GM19463 (cell line): Measurements from ENCODE around the gene CXCL11.
A peak's percentile ranks its signal among the peaks of the same experiment; 100 is the strongest.
"Not testable (repeated sequence)": the region's sequence is repeated elsewhere in the genome, so short reads cannot be mapped to it uniquely, and the experiment has no call there.

Experiments used
- ATAC-seq: cut with Tn5 transposase; IDR thresholded peaks from one replicate; pipeline ENCODE4 v1.9.1; 2021; ENCODE audit warnings: mild to moderate bottlenecking, moderate library complexity; ENCODE audit not compliant: unreplicated experiment

Gene CXCL11

DNA sequence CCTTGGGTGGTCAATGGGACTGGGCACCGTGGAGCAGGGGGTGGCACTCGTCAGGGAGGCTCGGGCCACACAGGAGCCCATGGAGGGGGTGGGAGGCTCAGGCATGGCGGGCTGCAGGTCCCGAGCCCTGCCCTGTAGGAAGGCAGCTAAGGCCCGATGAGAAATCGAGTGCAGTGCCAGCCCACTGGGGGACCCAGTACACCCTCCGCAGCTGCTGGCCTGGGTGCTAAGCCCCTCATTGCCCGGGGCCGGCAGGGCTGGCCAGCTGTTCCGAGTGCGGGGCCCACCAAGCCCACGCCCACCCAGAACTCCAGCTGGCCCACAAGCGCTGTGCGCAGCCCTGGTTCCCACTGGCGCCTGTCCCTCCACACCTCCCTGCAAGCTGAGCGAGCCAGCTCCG is 7.4 kb upstream of the CXCL11 start:
- ATAC-seq: not testable (repeated sequence)

DNA sequence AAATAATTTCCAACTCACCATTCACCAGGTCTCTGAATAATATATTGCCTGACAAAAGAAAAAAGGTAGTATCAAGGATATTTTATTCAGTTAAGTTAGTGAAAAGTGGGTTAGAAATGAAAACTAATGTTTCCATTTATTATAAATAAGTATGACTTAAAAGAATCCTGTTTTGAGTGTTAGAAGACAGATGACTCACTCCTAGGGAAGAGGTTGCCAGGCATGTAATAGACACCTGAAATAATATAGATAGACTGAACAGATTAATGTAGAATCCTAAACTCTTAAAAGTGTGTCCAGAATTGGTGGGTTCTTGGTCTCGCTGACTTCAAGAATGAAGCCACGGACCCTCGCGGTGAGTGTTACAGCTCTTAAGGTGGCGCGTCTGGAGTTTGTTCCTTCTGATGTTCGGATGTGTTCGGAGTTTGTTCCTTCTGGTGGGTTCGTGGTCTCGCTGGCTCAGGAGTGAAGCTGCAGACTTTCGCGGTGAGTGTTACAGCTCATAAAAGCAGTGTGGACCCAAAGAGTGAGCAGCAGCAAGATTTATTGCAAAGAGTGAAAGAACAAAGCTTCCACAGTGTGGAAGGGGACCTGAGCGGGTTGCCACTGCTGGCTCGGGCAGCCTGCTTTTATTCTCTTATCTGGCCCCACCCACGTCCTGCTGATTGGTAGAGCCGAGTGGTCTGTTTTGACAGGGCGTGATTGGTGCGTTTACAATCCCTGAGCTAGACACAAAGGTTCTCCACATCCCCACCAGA is 6.5 kb upstream of the CXCL11 start:
- ATAC-seq: not testable (repeated sequence)

DNA sequence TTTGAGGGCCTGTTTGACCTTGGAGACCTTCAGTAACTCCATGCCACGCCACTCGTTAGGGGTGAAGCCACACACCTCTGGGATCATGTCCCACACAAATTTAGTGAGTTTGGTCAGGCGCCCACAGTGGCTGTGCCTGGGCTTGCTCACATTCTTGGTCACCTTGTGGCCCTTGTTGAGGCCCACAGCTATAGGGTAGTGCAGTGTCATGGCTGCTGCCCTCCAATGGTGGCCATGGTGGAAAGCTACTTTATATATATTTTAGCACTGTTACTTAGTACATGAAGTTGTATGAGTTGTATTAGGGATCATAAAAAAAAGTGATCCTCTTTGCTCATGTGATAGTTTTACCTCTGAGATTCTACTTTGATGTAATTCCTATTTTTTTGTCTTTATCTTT is 985 bp upstream of the CXCL11 start:
- no peak for ATAC-seq

DNA sequence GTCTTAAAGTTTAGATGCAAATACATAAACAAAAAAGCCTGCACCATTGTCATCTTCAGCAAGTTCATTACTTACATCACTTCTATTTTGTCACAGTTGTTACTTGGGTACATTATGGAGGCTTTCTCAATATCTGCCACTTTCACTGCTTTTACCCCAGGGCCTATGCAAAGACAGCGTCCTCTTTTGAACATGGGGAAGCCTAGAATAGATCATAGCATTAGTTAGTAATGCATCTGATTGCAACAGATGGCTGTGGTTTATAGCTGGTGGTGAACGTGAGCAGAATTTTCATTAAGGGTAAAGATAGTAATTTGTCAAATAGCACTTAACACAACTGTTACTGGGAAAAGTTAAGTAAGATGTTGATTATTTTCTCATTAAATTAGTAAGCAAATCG is 729 bp downstream of the CXCL11 start:
- no peak for ATAC-seq

DNA sequence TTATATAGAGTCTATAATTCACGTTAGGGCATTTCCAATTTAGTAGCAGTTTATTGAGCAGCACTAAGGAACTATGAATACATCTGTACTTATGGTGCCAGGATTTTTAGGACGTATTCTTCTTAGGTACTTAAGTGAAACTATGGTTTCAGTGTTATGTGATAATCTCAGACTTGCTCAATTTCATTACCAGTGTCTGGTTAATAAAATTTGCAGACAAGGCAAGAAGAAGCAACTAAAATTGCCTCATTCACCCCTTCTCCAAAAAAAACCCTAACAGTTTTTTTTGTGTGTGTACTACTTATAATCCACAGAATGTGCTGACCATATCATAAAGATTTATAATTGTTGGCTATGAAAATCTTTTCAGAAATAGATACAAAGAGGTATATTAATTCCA is 6.6 kb downstream of the CXCL11 start:
- no peak for ATAC-seq

DNA sequence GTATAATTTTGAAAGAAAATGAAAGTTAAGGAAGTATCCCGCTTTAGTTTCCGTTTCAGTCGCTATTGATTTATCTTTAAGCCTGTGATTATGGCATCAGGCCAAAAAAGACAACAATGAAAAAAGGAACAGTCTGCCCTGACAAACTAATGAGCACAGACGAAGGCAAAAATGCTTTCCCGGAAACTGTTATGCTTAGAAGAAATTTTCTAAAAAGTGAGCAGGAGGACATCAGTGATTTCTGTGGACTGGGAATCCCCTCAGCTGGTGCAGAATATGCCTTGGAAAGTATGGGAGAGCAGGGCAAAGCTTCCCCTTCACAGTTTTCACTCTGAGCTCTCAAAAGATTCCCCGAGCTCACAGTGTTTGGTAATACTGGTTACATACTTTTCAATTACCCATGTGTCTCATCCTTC is 7.5 kb downstream of the CXCL11 start:
- no peak for ATAC-seq

DNA sequence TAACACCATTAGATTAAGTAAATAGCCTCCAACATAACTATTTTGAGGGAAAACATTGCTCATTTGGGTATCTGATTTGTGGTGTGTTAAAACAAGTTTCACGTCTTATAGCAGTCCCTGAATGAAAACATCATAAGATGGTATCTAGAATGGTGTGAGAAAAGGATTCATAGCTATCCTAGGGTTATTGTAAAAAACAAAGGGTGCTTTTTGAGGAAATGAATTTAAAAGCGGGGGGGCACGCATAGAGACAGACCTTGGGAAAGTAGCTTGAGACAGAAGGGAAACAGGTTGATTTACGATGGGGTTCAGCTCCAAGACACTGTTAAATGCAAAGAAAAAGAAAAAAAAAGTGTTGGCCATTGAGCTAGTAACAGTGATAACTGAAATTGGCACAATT is 11.8 kb downstream of the CXCL11 start:
- no peak for ATAC-seq

DNA sequence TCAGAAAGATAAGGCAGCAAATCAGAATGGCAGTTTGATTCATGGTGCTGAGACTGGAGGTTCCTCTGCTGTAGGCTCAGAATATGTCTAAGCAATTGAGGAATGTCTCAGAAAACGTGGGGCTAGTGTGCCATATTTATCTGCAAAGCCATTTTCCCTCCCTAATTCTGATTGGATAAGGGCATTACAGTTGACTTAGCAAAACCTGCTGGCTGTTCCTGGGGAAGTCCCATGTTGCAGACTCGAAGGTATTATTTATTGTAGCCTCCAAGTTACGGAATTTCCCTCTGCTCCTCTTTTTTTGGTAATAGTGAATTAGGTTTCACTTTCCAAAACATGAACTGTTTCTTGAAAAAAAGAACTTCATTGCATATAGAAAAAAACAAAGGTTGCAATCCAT is 12.5 kb downstream of the CXCL11 start, which contains the start of gene CXCL10:
TSS of gene CXCL10 (minus strand) at position 109 of the 400 bp plus-strand sequence. CDS start at position 43, 66 bp downstream.
- ATAC-seq: no peak

DNA sequence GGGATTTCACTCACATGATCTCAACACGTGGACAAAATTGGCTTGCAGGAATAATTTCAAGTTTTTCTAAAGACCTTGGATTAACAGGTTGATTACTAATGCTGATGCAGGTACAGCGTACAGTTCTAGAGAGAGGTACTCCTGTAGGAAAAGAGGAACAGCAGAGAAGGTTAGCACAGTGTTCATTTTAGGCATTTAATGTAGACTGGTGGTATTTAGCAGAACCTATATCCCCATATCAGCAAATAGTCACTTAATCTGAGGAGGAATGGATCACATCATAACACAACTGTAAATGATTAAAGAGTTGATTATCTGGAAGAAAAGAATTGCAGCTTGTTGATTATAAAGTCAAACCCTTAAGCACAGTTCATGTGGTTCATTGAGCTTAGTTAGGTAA is 13.2 kb downstream of the CXCL11 start:
- no peak for ATAC-seq

DNA sequence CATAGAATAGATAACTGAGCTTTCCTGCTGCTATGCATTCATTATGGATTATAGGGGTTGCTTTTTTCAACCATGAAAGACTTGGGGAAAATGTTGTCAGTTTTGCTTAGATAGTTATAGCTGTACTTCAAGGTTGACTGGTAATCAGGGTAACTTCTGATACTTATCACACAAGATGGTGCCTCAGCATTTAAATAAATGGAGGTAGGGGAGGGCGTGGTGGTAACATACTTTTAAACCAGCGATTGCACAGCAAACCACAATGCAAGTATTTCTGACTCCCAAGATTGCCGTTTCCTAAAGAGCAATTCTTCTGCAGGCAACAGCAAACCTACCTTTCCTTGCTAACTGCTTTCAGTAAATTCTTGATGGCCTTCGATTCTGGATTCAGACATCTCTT is 13.8 kb downstream of the CXCL11 start:
- ATAC-seq: no peak

DNA sequence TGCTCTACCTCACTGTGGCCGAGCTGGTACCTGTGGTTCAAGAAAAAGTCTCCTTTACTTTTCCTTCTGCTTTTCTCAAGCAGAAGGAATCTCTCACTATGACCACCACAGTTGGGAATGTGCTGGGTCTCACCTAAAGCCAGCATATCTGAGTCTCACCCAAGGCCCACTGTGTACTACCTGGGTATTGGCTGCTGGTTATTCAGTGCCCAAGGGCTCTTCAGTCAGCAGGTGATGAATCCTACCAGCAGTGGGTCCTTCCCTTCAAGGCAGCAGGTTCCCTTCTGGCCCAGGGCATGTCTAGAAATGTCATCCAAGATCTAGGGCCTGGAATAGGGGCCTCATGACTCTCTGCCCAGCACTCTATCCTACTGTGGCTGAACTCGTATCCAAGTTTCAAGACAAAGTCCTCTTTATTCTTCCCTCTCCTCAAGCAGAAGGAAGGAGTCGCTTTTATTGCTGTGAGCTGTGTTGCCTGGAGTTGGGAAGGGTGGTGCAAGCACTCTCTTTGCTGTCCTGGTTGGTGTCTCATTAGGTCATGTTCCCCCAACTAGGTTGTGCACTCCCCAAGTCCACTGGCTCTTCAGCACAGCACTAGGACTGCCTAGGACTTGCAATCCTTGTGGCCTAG is 18.7 kb downstream of the CXCL11 start:
- no peak for ATAC-seq

DNA sequence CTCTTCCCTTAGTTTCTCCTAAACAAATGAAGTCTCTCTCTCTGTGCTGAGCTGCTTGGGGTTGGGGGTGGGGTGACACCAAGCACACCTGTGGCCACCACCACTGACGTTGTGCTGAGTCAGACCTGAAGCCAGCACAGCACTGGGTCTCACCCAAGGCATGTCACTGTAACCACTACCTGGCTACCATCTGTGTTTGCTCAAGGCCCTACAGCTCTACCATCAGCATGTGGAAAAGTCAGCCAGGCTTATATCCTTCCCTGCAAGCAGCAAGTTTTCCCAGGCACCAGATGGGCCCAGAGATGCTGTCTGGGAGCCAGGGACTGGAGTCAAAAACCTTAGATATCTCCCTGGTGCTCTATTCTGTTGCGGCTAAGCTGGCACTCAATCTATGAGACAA is 19.5 kb downstream of the CXCL11 start:
- peak; percentile 75 for ATAC-seq

DNA sequence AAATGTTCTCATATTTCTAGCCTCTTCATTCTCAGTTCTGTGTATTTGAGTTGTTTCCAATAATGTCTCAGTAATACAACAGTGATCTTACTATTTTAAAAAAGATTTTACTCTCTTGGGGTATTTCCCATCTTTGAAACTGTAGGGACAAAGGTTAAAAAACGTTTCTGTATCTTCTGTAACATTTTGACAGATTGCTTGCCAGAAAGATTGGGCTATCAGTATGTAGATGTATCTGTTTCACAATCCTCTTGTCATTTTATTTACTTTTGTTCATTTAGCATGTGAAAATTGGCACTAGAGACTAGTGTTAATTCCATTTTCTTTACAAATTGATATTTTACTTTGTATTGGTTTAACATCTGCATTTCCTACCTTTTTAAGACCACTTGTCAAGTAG is 22.3 kb downstream of the CXCL11 start:
- ATAC-seq: no peak

DNA sequence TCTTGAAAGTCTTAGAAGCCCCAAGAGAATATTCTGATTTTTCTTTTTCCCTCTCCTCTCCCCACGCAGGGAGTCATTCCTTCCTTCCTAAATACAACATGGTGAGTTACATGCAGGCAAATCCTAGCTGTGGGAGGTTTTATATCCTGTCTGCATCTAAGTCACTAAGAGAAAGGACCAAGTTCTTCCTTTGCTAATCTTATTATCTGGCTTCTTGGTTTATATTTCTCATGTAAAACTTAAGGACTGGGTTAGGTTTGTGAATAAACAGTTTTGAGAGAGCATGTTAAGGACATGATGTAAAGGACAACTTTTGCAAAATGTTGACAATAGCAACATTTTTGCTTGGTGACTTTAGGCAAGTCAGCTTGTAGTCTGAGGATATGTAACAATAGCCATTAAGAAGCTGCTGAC is 23.5 kb downstream of the CXCL11 start:
- no peak for ATAC-seq

DNA sequence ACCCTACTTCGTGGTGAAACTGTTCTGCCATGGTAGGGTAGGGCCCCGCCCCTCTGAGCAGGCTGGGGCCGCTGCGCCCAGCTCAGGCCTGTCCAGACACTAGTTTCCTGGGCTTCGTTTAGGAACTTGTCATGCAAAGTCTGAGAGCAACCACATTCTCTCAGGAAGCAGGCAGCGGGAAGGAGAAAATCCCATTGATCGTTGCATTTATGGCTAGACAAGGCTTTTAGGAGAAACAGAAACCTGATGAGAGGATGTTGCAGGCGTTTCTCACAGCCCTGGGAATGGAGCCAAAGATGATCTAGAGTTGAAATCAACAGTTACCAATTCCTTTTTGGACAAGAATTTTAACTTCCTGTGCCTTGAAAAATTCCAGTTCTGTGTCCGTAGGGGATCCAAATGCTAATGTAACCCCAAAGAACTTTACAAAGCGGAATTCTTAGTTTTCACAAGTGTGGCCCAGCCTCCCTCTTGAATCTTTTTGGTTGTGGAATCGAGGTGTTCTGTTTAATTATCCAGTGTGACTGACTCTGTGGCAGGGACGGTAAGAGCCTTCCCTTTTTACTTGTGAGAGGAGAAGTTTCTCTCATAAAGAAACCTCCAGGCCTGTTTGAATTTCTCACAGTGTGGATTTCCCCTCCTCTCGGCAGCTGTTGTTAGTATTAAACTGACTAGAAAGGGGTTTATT is 24.0 kb downstream of the CXCL11 start:
- ATAC-seq: peak; percentile 55

DNA sequence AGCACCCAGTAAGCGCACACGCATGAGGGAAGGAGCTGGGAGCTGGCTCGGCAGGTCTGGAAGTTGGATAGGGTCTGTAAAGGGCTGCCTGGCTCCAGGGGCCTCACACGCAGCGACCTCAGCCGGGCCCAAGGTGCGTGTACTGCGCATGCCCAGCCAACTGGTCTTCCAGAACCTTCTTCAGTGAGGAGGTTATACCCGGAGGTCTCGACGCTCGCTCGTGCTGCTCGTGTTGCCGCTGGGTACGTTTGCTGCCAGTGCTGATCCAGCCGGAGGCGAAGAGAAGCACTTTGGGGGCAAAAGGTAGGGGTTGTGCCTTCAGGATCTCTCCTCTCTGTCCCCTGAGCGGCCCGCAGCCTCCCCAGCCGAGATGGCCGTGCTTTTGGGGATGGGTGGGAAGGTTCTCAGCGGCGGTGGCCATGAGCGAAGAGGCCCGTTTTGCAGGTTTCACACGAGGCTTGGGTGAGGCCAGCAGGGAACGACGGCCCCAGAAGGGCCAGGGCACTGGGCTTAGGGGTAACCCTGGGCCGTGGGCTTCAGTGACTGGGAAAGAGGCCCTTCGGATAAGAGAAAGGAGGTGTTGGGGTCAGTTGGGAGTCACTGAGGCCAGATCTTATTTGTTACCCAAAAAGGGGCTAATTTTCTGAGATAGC is 24.7 kb downstream of the CXCL11 start:
- ATAC-seq: no peak

DNA sequence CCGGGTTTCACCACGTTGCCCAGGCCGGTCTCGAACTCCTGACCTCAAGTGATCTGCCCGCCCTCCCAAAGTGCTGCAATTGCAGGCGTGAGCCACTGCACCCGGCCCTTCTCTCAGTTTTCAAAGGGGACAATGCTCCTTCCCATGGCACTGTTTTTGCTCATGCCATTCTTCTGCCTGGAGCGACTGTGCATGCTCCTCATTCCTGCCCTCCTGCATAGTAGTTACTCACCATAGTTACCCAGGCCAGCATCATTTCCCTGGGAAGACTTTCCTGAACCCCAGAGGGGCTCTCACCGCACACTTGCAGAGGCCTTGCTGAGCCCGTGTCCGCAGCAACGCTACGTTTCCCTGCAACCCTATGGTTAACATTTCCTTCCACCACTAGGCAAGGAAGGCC is 25.3 kb downstream of the CXCL11 start:
- no peak for ATAC-seq

DNA sequence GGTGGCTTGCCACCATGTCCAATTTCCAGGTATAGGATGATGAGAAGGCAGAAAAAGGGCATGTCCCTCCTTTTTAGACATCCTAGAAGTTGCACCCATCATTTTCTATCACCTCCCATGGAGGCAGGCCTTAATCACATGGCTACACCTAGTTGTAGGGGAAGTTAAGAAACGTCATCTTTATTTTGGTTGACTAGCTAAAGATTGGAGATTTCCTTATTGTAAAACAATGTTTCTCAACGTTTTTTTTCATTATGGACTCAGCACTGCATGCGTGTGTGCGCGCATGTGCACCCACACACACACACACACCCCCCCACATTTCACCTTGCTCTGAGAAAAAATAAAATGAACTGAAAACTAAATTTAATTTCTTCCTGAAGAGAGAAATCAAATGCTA is 26.6 kb downstream of the CXCL11 start:
- ATAC-seq: no peak

DNA sequence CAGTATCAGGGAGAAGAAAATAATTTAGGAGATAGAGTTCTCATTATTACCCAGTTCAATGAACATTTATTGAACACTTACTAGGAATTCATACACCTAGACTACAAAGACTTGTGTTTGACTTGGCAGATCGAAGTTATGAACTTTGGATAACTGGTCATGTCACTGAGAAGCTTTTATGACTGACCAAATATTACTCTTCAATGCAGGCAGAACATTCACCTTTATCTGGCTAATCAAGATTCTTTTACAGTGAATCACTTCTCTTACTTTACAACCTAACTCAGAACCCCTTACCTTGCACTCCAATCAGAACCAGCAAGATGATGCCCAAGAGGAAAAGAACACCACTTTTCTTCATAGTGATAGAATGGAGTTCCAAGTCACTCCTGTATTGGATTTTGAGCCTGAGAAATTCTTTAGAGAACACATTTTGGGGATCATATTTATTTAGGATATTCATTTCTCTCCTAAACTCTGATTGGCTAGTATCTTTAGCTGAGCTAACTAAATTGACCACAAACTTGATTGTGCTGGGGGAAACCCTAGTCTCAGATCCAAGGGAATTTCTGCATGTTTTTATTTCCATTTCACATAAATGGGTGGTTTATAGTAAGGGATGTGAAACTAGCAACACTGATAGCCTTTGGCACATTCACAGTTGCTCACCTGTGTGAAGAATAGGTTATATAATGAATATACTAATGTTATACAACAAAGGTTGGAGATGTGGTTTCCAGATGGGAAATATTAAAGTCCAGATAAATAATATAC is 28.6 kb downstream of the CXCL11 start, which contains the start of gene CXCL9:
TSS of gene CXCL9 (minus strand) at position 421 of the 774 bp plus-strand sequence. CDS start at position 361, 60 bp downstream.
- ATAC-seq: no peak

DNA sequence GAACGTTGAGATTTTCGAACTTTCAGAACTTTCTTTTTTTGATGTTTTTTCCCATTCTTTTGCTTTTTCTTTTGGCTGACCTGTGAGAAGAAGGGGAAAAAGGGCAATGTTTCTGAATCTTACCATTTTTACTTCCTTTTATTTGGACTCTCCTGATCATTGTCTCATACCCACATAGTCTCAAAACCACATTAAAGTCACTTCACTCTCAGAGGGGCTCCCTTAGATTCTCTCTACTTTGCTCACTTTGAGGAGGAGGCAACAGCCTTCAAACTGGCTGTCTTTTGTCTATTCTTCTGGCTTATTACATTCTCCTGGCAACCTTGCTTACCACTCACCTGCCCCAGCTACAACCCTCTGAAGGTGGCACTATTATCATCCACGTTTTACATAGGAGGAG is 32.2 kb downstream of the CXCL11 start:
- ATAC-seq: no peak

DNA sequence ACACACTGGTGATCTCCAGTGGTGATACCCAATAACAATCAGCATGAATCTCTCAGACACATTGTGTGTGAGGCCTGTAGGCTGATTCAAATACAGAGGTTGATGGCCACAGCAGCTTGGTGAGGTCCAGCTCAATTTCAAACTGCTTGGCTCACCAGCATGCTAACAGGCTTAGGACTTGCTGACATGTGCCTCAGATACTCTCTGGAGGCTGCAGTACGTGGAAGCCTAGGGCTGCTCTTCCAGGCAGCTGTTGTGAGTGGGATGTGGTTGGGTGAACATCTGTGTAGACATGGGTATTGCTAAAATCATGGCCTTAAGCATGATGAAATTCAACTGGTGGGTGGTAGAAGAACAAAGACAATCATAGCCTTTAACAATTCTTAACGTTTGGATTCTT is 32.8 kb downstream of the CXCL11 start:
- ATAC-seq: no peak
